Fibroblast of peridontal ligament (primary cell): ENCODE measurements around the gene DFFB.

ENCODE experiments used
- DNase-seq: peaks from one replicate; pipeline ENCODE4 v3.0.0-alpha.2; 2010; ENCODE audit errors: extremely low read depth

The DFFB gene

DNA sequence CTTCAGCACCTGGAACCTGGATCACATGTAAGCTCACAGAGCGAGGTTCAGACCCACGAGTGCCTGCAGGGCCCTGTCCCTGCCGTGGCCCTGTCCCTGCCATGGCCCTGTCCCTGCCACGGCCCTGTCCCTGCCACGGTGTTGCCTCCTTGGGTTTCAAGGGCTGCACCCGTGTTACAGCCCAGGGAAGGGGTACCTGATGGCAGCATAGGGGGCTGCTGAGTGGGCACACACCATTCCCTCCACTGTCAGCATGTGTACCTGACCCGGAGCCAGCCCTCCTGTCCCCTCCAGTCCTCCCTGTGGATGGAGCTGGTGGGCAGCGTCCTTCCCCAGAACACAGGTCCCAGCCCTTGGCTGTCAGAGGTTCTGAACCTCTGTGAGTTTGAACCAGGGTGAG, 15.3 kb downstream of the DFFB start:
- no peak for DNase-seq

DNA sequence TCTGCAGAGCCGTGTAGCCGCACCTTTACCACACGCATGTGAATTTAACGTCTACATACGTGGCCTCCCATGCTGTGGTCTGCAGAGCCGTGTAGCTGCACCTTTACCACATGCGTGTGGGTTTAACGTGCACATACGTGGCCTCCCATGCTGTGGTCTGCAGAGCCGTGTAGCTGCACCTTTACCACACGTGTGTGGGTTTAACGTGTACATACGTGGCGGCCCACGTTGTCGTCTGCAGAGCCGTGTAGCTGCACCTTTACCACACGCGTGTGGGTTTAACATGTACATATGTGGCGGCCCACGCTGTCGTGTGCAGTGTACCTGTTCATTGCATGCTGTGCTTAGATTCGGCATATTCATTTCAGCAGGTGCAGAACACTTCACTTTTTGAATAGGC, 17.5 kb downstream of the DFFB start:
- no peak for DNase-seq

DNA sequence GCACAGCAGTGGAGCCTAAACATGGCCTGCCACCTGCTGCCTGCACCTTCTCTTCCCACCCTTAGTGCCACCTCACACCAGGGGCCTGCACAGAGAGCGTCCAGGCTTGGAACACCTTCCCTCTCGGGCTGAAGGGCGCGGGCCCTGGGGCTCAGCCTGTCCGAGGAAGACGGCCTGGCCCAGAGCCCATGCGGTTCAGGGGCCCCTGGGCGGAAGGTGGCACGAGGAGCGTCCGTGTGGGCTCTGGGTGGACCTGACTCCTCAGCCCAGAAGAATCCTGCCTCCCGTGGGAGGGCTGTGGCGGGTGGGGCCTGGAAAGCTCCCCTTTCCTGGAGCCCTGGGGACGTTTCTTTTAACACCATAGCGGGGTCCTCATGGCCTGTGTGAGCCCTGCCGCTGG, 19.4 kb downstream of the DFFB start:
- no peak for DNase-seq

DNA sequence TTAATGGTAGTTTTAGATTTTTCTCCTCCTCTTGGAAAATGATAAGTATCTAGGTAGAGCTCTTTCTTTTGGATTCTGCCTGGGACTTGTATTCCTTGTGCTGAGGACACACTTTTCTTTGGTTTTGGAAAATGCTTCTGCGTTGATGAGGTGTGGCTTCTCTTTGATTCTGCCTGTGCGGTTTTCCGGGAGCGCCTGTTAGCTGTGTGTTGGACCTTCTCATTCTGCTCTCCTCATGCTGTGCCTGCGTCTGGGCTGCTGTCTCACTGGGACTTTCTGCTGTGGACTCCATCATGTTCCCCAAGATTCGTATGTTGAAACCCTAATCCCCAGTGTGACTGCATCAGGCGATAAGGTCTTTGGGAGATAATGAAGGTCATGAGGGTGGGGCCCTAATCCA, 21.8 kb downstream of the DFFB start:
- DNase-seq, result no peak

DNA sequence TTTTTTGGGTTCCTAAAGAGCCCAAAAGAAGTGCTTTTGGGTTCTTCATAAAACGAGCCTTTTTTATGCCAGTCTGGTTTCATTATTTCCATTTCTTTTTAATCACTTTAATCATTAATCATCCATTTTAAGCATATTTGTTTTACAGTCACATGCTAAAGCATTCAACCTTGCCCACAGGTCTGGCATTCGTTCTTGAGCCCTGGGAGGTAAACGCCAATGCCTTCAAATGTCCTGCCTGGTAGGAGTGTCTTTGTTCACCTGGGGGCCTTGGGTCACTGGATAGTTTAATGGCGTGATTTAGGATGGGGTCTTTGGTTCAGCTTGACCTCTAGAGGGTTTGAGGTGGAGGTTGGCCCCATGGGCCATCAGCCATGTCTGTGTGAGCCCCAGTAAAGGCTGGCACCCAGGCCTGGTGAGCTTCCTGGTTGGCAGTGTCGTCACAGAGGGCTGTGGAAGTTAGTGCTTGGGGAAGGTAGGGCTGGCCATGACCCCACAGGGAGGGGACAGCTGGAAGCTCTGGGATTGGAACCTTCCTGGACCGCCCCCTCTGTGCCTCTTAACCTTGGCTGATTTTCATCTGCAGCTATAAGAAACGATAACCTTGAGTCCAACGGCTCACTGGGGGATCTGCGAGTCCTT, 22.6 kb downstream of the DFFB start:
- no peak for DNase-seq

DNA sequence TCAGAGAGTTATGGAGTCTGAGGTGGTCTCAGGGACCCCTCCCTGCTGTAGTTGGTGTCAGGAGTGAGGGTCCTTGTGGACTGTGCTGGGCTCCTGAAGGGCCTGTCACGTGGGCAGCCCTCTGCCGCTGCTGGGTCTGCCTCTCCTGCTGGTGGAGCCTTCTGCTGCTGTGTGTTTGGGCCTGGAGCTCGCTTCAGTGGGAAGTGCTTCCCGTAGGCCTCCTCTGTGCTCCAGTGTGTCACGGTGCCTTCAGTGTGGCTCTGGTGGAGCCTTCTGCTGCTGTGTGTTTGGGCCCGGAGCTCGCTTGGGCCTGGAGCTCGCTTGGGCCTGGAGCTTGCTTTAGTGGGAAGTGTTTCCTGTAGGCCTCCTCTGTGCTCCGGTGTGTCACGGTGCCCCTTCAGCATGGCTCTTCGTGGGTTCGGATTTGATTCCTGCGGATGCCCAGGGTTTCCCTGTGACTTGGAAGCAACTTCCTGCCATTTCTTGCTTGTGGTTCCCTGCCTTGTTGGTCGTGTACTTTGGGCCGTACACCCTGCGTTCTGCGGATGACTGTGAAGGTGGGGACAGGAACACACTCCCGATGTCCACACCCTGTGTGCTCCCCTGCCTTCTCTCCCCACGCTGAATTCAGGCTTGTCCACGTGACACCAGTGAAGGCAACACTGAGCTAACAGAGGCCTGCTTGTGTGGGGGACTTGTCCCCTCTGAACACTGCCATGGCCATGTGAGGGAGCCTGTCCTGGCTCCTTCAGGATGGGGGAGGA, 23.3 kb downstream of the DFFB start:
- no peak for DNase-seq

DNA sequence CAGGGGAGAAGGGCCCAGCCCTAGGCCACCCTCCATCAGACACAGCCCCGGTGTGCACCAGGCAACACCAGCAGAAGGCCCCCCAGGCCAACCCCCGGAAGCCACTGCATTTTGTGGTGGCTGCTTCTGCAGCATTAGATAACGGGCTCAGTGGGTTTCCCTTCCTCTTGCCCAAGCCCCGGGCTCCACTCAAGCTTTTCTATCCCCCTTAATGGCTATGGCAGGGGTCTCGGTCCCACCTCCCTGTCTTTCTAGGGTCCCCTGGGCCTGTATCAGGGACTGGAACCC, 23.9 kb downstream of the DFFB start:
- DNase-seq, result no peak

DNA sequence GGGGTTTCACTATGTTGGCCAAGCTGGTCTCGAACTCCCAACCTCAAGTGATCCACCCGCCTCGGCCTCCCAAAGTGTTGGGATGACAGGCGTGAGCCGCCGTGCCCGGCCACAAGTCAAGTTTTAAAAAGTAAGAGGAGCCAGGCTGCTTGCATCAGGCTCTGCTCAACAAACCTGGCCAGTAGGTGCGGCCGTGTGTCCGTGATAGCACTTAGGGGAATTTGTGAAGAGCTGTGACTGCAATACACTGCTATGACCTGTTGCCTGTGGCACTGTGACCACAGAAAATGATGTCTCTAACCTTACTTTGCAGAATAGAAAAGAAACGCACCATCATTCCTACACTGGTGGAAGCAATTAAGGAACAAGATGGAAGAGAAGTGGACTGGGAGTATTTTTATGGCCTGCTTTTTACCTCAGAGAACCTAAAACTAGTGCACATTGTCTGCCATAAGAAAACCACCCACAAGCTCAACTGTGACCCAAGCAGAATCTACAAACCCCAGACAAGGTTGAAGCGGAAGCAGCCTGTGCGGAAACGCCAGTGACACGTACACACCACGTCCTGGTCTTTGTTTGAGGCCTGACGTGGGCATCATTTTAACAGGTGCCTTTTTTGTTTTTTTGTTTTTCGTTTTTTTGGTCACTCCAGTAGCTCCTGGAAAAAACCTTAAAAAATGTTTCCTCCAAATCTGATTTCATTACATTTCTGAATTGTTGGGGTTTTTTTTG, 26.1 kb downstream of the DFFB start:
- DNase-seq, result no peak

DNA sequence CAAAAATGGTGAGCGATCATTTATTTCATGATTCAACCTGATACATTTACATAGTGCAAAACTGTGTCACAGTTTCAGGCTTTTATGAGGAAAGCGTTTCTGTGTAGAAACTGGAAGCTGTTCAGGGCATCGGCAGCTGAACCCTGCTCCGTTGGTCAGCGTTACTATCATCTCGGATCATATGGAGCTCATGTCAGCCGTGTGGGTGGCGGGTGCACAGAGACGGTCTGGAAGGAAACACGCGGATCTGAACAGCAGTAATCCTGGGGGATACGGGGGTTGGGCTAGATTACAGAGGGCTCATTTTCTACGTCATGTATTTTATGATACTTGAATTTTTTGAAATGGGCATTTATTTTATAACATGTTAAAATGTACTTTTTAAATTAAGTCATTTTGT, 27.7 kb downstream of the DFFB start:
- DNase-seq, result no peak

DNA sequence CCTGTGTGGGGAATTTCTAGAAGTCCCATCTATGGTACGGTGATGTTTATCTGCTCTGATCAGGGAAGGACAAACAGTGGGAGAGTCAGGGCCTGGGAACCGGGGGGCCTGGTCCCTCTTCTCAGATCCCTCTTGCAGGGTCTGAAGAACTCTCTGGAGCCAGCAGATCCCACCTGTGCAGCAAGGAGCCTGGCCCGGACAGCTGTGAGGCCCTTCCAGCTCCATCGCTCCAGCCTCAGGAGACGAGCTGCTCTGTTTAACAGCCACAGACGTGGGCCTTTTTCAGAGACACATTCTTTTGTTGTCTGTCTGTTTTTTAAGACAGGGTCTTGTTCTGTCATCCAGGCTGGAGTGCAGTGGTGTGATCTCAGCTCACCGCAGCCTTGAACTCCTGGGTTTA, 28.3 kb downstream of the DFFB start:
- DNase-seq, result no peak

DNA sequence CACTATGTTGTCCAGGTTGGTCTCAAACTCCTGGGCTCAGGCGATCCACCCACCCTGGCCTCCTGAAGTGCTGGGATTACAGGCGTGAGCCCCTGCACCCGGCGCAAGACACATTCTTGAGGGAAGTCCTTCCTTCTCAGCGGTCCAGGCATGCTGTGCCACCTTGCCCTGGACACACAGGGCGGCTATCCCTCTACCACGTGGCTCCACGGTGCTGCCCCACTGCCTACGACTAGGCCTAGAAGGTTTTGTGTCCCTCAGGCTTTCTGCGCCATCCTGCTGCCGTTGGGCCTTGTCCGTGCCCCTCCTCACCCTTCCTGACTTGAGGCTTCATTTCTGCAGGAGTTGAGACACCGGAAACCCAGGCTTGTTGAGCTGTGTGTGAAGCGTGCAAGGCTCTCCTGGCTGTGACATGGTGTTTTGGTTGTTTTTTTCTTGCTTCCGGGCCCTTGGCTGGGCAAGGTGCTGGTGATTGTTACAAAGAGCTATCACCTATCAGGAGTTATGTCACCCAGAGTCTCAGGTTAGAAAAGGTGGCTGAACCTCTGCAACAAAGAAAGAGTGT, 28.9 kb downstream of the DFFB start:
- no peak for DNase-seq

DNA sequence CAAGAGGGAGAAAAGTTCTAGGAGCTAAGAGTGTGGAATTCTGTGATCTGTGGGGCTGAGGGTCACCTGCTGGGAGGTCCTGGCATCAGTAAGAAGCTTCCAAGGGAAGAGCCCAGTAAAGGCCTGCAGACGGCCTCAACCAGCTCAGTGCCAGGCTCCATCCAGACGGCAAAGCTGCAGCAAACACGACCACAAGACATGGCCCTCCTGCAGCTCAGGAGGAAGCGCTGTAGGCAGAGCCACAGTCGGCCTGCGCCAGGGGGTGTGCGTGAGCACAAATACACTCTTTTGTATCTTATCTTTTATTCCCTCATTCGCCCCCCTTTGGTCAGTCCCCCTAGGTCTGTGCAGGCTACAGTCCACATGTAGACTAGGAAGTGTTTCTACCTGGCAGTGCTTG, 29.4 kb downstream of the DFFB start:
- DNase-seq, result no peak

DNA sequence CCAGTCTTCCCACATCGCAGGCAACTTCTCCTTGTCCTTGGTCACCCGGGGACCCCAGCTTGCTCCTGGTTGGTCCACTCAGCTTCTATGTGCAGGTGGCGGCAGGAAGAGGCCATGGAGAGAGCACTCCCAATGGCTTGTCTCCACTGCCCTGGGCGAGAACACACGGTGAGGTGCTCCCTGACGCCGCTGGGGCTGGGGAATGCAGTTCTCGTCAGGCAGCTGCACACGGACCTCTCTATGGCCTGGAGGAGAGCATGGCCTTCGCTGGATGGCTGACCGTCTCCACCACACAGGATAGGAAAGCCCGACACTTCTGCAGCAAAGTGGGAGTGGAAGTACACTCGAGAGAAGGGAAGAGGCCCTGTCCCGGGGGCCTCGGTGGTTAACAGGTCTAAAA, 31.0 kb downstream of the DFFB start:
- no peak for DNase-seq

DNA sequence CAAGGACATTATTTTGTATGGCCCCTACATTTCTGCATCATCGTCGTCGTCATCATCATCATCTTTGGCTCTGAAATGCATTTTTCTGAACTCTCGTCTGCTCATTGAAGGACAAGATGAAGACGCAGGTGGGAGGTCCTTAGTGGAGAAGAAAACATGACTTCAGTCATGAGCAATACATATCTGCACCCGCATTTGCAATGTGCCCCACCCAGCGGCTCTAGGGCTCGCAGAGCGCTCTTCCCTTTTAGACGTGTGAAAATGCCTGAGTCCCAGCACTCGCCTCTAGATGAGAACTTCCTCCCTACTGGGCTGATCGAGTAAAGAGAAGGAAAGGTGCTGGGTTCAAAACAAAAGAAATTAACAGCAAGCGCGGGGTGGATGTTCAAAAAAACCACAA, 32.7 kb downstream of the DFFB start:
- no peak for DNase-seq

DNA sequence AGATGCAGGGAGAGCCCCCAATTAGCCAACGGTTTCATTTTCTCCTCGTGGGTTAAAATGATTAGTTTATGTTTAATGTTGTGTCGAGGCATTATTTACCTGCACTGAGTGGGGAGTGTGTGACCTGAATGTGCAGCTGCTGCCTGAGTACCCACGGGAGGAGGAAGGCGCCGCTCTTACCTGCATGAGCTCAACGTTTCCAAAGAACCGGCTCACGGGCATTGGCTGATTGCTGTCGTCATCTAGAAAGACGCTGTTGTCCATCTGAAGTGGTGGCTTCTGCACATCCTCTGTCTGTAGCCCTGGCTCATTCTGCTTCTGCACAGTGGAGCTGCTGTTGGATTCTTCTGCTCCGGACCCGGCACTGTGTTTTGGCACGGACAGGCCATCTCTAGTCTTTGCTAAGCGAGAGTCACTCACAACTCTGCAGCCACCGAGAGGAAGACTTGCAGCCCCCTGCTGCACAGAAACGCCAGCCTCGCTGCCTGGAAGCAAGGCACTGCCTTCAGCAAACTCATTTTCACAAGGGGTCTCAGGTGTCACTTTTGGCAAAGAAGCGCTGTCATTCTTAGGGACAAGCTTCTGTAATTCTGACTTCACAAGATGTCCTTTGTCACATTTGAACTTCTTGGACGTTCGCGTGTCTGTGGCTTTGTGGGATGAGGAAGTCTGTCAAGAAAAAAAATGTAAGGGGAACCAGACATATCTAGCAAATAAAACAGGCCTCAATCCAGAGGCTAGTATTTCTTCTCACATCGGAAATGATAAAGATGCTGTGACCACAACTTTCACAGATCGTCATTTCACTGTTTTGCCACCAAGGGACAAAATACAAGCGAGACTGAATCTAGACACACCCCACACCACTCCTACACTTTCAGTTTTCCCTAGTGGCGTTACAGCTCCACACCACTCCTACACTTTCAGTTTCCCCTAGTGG, 33.4 kb downstream of the DFFB start:
- DNase-seq, result no peak

DNA sequence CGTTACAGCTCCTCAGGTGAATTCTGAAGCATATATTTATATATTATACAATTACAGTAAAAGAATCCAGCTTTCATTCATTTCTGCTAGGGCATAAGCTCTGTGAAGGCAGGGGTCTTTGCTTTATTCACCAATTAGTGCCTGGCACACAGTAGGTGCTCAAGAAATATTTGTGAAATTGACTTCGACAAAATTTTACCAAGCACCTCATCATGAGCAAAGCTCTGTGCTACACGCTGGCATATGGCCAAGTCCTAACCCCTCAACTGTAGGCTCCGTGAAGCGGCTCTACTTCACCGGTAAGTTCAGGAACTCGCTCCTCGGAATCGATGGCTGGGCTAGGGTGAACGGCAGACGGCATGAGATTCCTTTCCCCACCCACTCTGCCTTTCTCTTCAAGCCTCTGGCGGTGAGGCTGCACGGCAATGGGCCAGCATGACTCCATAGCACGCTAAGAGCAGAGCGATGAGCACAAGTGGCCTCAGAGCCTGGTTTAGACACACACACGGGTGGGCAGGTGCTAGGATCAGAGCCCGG, 34.1 kb downstream of the DFFB start:
- DNase-seq, result no peak

DNA sequence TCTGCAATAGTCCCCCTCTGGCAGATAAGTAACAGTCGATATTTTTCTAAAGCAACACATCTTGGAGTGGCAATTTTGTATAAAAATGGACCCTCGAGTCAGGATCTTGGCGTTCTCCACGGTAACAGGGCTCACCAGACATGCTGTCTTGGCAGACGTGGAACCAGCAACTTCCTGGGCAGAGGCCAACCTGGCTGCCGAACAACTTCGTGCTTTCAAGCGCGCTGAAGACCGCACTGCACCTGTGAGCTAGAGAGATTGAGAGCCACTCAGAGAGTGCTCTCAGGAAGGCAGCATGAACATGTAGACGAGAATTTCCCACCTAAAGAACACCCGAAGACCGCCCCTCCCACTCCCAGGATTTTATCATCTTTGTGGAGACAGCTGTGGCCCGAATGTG, 35.5 kb downstream of the DFFB start:
- no peak for DNase-seq

DNA sequence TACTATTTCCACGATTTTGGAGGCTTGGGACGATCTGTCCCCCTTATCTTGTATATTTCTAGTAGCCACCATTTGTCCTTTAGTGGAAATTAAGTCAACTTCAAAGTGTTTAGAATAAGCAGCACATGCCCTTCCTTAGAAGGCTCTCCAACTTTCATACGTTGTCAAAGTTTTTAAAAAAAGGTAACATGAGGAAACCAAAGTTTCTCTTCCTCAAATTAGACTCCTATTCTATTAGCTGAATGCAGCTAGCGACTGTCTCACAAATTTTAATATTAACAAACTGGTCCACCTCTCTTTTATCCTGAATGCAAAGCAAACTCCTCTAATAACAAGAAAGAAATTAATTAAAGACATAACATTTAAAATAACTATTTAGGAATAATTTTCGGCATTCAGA, 35.9 kb downstream of the DFFB start:
- DNase-seq, result no peak

DNA sequence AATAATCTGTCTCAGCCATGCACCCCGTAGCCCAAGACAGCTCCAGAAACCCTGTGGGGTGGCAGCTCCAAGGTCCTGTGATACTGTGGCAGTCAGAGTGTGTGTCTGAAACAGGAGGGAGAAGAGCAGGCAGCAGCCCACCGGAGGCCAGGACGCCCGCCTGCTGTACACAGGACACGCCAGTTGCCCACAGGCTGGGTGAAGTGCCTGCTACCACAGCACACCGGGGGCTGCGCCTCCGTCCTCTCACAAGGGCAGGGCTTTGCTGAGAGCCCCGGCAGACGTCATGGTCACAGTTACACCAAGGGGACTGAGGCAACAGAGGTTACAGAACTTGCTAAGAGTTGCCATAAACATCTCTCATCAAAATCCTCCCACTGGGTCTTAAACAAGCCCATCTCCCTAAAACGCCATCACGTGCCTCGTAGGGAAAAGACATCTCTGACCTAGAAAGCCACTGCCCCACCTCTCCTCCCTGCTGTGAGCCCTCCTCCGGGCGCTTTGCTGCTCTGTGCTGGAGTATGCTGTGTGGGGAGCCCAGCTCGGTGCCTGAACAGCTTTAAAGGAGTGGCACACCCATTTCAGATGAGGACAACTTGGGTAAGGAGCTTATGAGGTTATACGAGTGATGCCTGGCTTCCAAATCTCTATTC, 37.5 kb downstream of the DFFB start:
- DNase-seq, result no peak

DNA sequence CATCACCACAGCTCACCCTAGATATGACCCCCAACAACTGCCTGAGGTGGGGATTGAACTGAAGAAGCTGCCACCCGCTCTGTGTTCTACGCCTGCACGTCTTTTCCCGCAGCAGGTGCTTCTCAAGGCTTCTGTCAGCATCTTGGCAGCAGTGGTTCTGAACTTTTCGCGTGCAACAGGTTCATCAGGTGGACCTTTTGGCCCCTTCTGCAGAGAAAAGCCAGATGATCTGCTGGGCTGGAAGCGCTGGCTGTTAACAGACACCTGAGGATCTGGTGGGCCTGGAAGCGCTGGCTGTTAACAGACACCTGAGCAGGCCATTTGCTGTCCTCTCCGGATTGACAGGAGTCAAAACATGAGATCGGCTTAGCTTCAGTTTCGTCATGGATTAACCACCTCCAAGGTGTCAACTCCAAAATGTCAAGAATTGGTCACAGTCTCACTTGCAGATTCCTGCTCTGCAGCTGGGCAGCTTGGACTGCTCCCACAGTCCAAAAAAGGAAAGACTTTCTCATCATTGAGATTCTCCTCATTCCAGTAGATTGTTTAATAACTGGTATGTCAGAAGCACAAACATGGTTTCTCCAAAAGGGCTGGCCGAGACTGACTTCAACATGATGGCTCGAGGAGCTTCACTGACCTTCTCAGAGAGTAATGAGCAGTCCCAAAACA, 38.1 kb downstream of the DFFB start:
- DNase-seq, result no peak

DNA sequence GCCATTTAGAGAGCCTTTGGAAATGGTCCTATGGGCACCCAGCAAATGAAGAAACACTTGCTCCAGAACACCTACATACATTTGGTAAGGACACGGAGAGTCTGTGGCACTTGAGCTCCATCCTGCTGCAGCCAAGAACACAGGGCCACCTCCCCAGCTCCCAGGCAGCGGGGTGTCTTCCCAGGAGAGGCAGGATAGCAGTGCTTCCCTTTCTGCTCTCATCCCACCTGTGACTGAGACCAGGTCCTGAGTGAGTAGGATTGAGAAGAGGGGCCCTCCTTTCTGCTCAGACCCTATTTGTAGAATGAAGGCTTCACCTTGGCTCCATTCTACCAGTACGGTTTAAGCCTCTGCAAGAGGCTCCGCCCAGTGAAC, 38.7 kb downstream of the DFFB start:
- DNase-seq, result no peak
